Neural progenitor cell (in vitro differentiated cells): Measurements from ENCODE around the gene PTPRT. TPM values are rescaled to one million over a fixed set of nuclear protein-coding genes. Genes with fewer than 3 reads are reported as not detected.

Experiments
- DNase-seq: peaks from one replicate; pipeline ENCODE4 v3.0.0-alpha.2; 2016; ENCODE audit warnings: low spot score
- H2AFZ ChIP-seq: fragments of 200-600 bp; sonication (generic); replicated peaks from 2 replicates; pipeline ENCODE4 v1.6.1; 2016; ENCODE audit warnings: antibody characterized with exemption
- H3F3A ChIP-seq: fragments of 200-600 bp; sonication (generic); 2 replicates; pipeline ENCODE4 v1.6.1; 2016; ENCODE audit warnings: antibody characterized with exemption, low read depth
- H3K27ac ChIP-seq: fragments of 200-600 bp; sonication (generic); 2 replicates; pipeline ENCODE4 v1.5.1; 2016; ENCODE audit warnings: mild to moderate bottlenecking
- H3K27me3 ChIP-seq: fragments of 200-600 bp; sonication (generic); 2 replicates; pipeline ENCODE4 v1.6.1; 2016; ENCODE audit warnings: mild to moderate bottlenecking, moderate library complexity
- H3K36me3 ChIP-seq: fragments of 200-600 bp; sonication (generic); 2 replicates; pipeline ENCODE4 v1.5.1; 2016
- H3K4me1 ChIP-seq: fragments of 200-600 bp; sonication (generic); 2 replicates; pipeline ENCODE4 v1.6.1; 2016; ENCODE audit warnings: mixed run types
- H3K4me2 ChIP-seq: fragments of 200-600 bp; sonication (generic); 2 replicates; pipeline ENCODE4 v1.6.1; 2016
- H3K4me3 ChIP-seq: fragments of 200-600 bp; sonication (generic); 2 replicates; pipeline ENCODE4 v1.5.1; 2016
- H3K79me2 ChIP-seq: fragments of 200-600 bp; sonication (generic); 2 replicates; pipeline ENCODE4 v1.6.1; 2016; ENCODE audit warnings: low read depth
- H3K9ac ChIP-seq: fragments of 200-600 bp; sonication (generic); 2 replicates; pipeline ENCODE4 v1.6.1; 2016
- H3K9me3 ChIP-seq: fragments of 200-600 bp; sonication (generic); 2 replicates; pipeline ENCODE4 v1.5.1; 2016; ENCODE audit warnings: low read depth
- H4K20me1 ChIP-seq: fragments of 200-600 bp; sonication (generic); 2 replicates; pipeline ENCODE4 v1.6.1; 2016; ENCODE audit warnings: low read depth
- H3K27ac Mint-ChIP-seq: 3 replicates; pipeline ENCODE4 v1.8.0; 2021; ENCODE audit warnings: mixed read lengths
- H3K27me3 Mint-ChIP-seq: 2 replicates; pipeline ENCODE4 v1.8.0; 2022; ENCODE audit warnings: low read depth, mild to moderate bottlenecking, inconsistent platforms, moderate library complexity, mixed read lengths; ENCODE audit not compliant: insufficient read depth
- H3K36me3 Mint-ChIP-seq: 3 replicates; pipeline ENCODE4 v1.8.0; 2021; ENCODE audit warnings: mixed read lengths
- H3K4me1 Mint-ChIP-seq: 3 replicates; pipeline ENCODE4 v1.8.0; 2021; ENCODE audit warnings: mixed read lengths
- H3K4me3 Mint-ChIP-seq: 3 replicates; pipeline ENCODE4 v1.8.0; 2021; ENCODE audit warnings: mild to moderate bottlenecking, moderate library complexity, mixed read lengths
- H3K9me3 Mint-ChIP-seq: 3 replicates; pipeline ENCODE4 v1.8.0; 2020; ENCODE audit warnings: mixed read lengths
- EZH2 ChIP-seq: fragments of 200-600 bp; sonication (generic); IDR thresholded peaks from 2 replicates; pipeline ENCODE4 v1.6.1; 2017; ENCODE audit warnings: antibody characterized with exemption, mild to moderate bottlenecking, moderate library complexity
- EZH2phosphoT487 ChIP-seq: fragments of 200-600 bp; sonication (generic); IDR thresholded peaks from 2 replicates; pipeline ENCODE4 v1.6.1; 2017; ENCODE audit warnings: antibody characterized with exemption
- total RNA-seq: library from RNA; depleted of rRNA; stranded (reverse); fragments of >200 nt; gene quantifications from 2 replicates; pipeline ENCODE4 v1.2.3, GENCODE V29; 2015; ENCODE audit warnings: low replicate concordance
- TF ChIP-seq, protein P1 (sequence below): fragments of 200-600 bp; sonication (generic); IDR thresholded peaks from 2 replicates; pipeline ENCODE4 v1.5.1; 2017; ENCODE audit warnings: antibody characterized with exemption, mild to moderate bottlenecking

The PTPRT gene
- total RNA-seq, 1 donor from 2014 or later: 1.1 TPM

- Mint-ChIP-seq H3K27me3 (peaks cover 5% of the 10 kb centered on the region), H3K9me3 (no peaks in the 10 kb centered on the region), H3K4me1 (no peaks in the 10 kb centered on the region), H3K4me3 (no peak overlapping the region), H3K36me3 (no peaks in the 10 kb centered on the region), H3K27ac (no peak overlapping the region)
- Histone ChIP-seq H2AFZ (no peak overlapping the region), H3K4me2 (no peak overlapping the region), H3K9me3 (no peaks in the 10 kb centered on the region), H3K27ac (no peak overlapping the region), H3K4me1 (no peaks in the 10 kb centered on the region), H3F3A (no peaks in the 10 kb centered on the region), H3K9ac (no peak overlapping the region), H3K36me3 (no peaks in the 10 kb centered on the region), H3K27me3 (no peaks in the 10 kb centered on the region), H3K79me2 (no peaks in the 10 kb centered on the region), H4K20me1 (no peaks in the 10 kb centered on the region), H3K4me3 (no peak overlapping the region)
- TF ChIP-seq, protein P1, sequence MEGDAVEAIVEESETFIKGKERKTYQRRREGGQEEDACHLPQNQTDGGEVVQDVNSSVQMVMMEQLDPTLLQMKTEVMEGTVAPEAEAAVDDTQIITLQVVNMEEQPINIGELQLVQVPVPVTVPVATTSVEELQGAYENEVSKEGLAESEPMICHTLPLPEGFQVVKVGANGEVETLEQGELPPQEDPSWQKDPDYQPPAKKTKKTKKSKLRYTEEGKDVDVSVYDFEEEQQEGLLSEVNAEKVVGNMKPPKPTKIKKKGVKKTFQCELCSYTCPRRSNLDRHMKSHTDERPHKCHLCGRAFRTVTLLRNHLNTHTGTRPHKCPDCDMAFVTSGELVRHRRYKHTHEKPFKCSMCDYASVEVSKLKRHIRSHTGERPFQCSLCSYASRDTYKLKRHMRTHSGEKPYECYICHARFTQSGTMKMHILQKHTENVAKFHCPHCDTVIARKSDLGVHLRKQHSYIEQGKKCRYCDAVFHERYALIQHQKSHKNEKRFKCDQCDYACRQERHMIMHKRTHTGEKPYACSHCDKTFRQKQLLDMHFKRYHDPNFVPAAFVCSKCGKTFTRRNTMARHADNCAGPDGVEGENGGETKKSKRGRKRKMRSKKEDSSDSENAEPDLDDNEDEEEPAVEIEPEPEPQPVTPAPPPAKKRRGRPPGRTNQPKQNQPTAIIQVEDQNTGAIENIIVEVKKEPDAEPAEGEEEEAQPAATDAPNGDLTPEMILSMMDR: no peak
- TF ChIP-seq EZH2phosphoT487 (no peak), EZH2 (no peak)
- DNase-seq: no peak
Observed at GRCh38 chr20:42352096-42352495, 837.6 kb downstream of the PTPRT start.

DNA sequence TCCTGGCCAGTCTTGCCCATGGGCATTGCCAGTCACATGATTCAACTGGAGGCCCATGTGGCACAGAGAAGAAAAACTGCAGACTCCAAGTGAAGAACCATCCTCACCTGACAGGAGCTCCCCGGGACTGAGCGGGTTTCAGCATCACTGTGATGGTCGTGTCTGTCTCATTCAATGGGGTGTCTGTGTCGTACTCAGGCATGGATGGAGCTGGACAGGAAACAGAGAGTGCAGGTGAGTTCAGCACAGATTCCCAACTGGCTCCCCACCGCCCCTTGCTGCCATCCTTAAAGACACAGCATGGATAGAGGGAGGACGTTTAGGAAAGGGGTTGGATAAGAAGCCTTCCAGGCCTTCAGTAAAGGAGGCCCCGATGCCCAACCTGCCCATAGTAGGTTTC is 839.2 kb downstream of the PTPRT start:
- no peaks in the 10 kb centered on the region for H3K36me3 ChIP-seq
- H3K27me3 Mint-ChIP-seq: peaks cover 7% of the 10 kb centered on the region
- H3K4me2 ChIP-seq: no peak overlapping the region
- no peaks in the 10 kb centered on the region for H4K20me1 ChIP-seq
- no peaks in the 10 kb centered on the region for H3K79me2 ChIP-seq
- no peak overlapping the region for H3K4me3 Mint-ChIP-seq
- H3K4me1 ChIP-seq: no peaks in the 10 kb centered on the region
- TF ChIP-seq, protein P1: no peak
- TF ChIP-seq EZH2phosphoT487 (no peak), EZH2 (no peak)
- H3K27ac ChIP-seq: no peak overlapping the region
- no peak overlapping the region for H3K9ac ChIP-seq
- H3K4me1 Mint-ChIP-seq: peaks cover 6% of the 10 kb centered on the region
- no peaks in the 10 kb centered on the region for H3F3A ChIP-seq
- no peaks in the 10 kb centered on the region for H3K9me3 Mint-ChIP-seq
- no peaks in the 10 kb centered on the region for H3K36me3 Mint-ChIP-seq
- no peak overlapping the region for H3K4me3 ChIP-seq
- H3K27me3 ChIP-seq: no peaks in the 10 kb centered on the region
- DNase-seq: no peak
- no peak overlapping the region for H2AFZ ChIP-seq
- no peak overlapping the region for H3K27ac Mint-ChIP-seq
- H3K9me3 ChIP-seq: no peaks in the 10 kb centered on the region

DNA sequence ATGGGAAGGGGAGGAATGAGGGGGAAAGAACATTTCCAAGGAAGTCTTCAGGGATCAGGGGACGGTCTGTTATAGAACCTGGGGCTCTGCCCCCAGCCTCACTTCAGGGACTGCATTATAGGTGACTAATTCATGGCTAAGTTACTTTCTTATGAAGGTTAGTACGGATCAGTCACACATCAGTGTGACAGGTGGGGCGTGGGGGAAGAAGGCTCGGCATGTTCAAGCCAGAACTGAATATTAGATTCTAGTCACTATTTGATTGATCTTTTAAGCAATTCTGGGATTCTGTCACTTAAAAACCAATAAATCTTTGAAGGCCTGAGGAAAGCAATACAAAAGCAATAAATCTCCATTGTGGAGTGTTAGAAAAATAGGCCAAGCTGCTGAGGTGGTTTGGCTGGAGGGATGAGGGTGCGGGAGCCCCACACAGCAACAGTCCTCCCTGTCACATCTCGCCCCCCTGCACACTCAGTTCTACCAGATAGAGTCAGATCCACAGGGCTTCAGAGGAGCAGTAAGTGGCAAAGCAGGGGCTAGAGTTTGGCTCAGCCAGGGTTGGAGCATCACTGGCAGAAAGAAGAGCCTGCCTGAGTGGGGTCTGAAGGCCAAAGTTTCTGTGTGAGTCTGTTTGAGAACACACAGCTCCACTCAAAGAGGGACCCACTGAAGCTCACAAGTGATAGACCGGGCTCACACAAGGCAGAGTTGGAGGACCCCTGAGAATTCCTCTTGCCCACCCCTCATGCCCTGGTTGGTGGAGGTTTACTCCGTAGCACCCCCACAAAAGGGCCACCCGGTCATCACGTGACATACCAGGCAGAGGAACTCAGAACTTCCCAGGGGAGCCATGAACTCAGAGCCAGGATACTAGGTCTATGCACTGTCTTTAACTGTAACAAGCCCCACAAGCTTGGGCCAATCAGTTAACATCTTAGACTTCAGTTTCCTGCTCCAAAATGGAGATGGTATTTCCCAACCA is 843.2 kb downstream of the PTPRT start:
- H3K36me3 Mint-ChIP-seq: no peaks in the 10 kb centered on the region
- TF ChIP-seq, protein P1: no peak
- TF ChIP-seq EZH2phosphoT487 (no peak), EZH2 (no peak)
- Histone ChIP-seq H2AFZ (no peak overlapping the region), H3K4me2 (no peak overlapping the region), H3K27ac (no peak overlapping the region), H3K36me3 (no peaks in the 10 kb centered on the region), H3K4me3 (no peak overlapping the region), H3F3A (no peaks in the 10 kb centered on the region), H3K9ac (no peak overlapping the region), H4K20me1 (no peaks in the 10 kb centered on the region), H3K79me2 (no peaks in the 10 kb centered on the region), H3K27me3 (no peaks in the 10 kb centered on the region), H3K4me1 (no peaks in the 10 kb centered on the region), H3K9me3 (no peaks in the 10 kb centered on the region)
- H3K4me3 Mint-ChIP-seq: no peak overlapping the region
- no peak overlapping the region for H3K27ac Mint-ChIP-seq
- DNase-seq: no peak
- H3K27me3 Mint-ChIP-seq: peaks cover 7% of the 10 kb centered on the region
- no peaks in the 10 kb centered on the region for H3K9me3 Mint-ChIP-seq
- H3K4me1 Mint-ChIP-seq: peaks cover 6% of the 10 kb centered on the region
